ENCODE data around the gene COMMD2. TPM values are rescaled to one million over a fixed set of nuclear protein-coding genes. Genes with fewer than 3 reads are reported as not detected.

The COMMD2 gene
- total and polyA plus RNA-seq, 2 donors (not counting 1 experiment from before 2014, with no cell fraction given): 15.0 to 45.1 TPM

- Histone ChIP-seq H3K4me2 (replicated peaks; ENCODE audit: low read depth, low read length, poor library complexity, severe bottlenecking) (no peak overlapping the region), H3K9ac (ENCODE audit: low read length) (no peak overlapping the region), H3K27me3 (replicated peaks in 1 of 4; ENCODE audit: control extremely low read depth in 1 of 4, control insufficient read depth in 3 of 4, insufficient read depth in 4 of 4, low read length in 3 of 4) (no peaks in the 10 kb centered on the region), H3K27ac (ENCODE audit: low read length in 2 of 2) (no peak overlapping the region), H3K36me3 (replicated peaks in 1 of 2; ENCODE audit: control extremely low read depth in 1 of 2, control insufficient read depth in 1 of 2, extremely low read depth in 1 of 2, insufficient read depth in 2 of 2, low read length in 1 of 2) (peaks cover 11 to 67% of the 10 kb centered on the region in 2 experiments), H4K20me1 (ENCODE audit: control insufficient read depth, insufficient read depth, low read length, poor library complexity, severe bottlenecking) (no peaks in the 10 kb centered on the region), H3K9me3 (ENCODE audit: control extremely low read depth in 1 of 3, control insufficient read depth in 2 of 3, insufficient read depth in 1 of 3, low read length in 2 of 3) (no peaks in the 10 kb centered on the region), H3K4me3 (ENCODE audit: control extremely low read depth in 1 of 5, extremely low read depth in 1 of 5, insufficient read depth in 1 of 5, low read depth in 2 of 5, low read length in 4 of 5) (no peak overlapping the region), H3K4me1 (ENCODE audit: control insufficient read depth in 2 of 2, insufficient read depth in 2 of 2, low read length in 2 of 2) (no peaks in the 10 kb centered on the region), H3K79me2 (ENCODE audit: control insufficient read depth, insufficient read depth, low read length) (no peaks in the 10 kb centered on the region), H2AFZ (ENCODE audit: insufficient read depth, low read depth, low read length, poor library complexity, severe bottlenecking) (no peak overlapping the region)
- CTCF ChIA-PET: interaction anchor here (0.6 to 1.4 kb wide), 2 partner anchors 26 to 64 kb away, joined by 3 to 5 read pairs; no protein-coding TSS in a partner anchor
- no peak for DNase-seq
- intact Hi-C loops (cut with micrococcal nuclease): no loop called here
- no peak overlapping the region for H3K27ac Mint-ChIP-seq
- H3K27me3 Mint-ChIP-seq: no peaks in the 10 kb centered on the region
- H3K9me3 Mint-ChIP-seq (ENCODE audit: insufficient read depth): no peaks in the 10 kb centered on the region
- peaks cover 1% of the 10 kb centered on the region for H3K4me1 Mint-ChIP-seq
- H3K4me3 Mint-ChIP-seq: no peak overlapping the region
- TF ChIP-seq, protein P1, sequence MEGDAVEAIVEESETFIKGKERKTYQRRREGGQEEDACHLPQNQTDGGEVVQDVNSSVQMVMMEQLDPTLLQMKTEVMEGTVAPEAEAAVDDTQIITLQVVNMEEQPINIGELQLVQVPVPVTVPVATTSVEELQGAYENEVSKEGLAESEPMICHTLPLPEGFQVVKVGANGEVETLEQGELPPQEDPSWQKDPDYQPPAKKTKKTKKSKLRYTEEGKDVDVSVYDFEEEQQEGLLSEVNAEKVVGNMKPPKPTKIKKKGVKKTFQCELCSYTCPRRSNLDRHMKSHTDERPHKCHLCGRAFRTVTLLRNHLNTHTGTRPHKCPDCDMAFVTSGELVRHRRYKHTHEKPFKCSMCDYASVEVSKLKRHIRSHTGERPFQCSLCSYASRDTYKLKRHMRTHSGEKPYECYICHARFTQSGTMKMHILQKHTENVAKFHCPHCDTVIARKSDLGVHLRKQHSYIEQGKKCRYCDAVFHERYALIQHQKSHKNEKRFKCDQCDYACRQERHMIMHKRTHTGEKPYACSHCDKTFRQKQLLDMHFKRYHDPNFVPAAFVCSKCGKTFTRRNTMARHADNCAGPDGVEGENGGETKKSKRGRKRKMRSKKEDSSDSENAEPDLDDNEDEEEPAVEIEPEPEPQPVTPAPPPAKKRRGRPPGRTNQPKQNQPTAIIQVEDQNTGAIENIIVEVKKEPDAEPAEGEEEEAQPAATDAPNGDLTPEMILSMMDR (IDR thresholded peaks at IDR 0.05): no peak
- TF ChIP-seq EZH2 (IDR thresholded peaks at IDR 0.05; ENCODE audit: borderline replicate concordance, insufficient read depth, low read depth, low read length, poor library complexity, severe bottlenecking): no peak
- ATAC-seq (ENCODE audit: low read depth): no peak
- POLR2A ChIA-PET: no interaction called here
Observed at GRCh38 chr3:149744151-149744550, 8.1 kb downstream of the COMMD2 start.

DNA sequence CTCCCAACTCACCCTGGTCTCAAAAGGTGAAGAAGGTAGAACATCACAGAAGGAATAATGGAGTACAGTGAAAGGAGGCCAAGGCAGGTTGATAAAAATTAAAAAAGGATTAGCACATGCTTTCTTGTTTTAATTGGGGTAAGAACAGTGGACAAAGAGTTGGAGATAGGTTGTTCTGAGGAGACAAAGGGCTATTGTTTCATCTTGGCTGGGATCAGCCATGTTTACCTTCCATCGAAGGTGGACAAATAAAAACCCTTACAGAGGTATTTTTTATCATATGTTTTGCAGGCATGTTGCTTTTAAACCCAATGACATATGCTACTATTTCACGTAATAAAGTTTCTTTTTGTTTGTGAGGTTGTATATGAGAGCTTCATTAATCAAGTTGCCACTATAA lies 12.9 kb downstream of the COMMD2 start:
- DNase-seq (no peak), ATAC-seq (ENCODE audit: low read depth) (no peak)
- no peak overlapping the region for H3K4me2 ChIP-seq (replicated peaks; ENCODE audit: low read depth, low read length, poor library complexity, severe bottlenecking)
- H3K4me1 ChIP-seq (ENCODE audit: control insufficient read depth in 2 of 2, insufficient read depth in 2 of 2, low read length in 2 of 2): no peaks in the 10 kb centered on the region
- Mint-ChIP-seq H3K27ac (no peak overlapping the region), H3K4me3 (no peak overlapping the region), H3K9me3 (ENCODE audit: insufficient read depth) (no peaks in the 10 kb centered on the region), H3K4me1 (no peaks in the 10 kb centered on the region), H3K27me3 (no peaks in the 10 kb centered on the region)
- H3K9me3 ChIP-seq (ENCODE audit: control extremely low read depth in 1 of 3, control insufficient read depth in 2 of 3, insufficient read depth in 1 of 3, low read length in 2 of 3): no peaks in the 10 kb centered on the region
- WGBS (ENCODE audit: insufficient coverage): no CpG with 5 or more reads among the region's 2 CpGs
- ChIA-PET POLR2A (no interaction called here), CTCF (interaction anchor here (1.0 kb wide), 1 partner anchor 69 kb away, joined by 3 read pairs; no protein-coding TSS in a partner anchor)
- intact Hi-C loops (cut with micrococcal nuclease): no loop called here
- no peak overlapping the region for H3K27ac ChIP-seq (ENCODE audit: low read length in 2 of 2)
- H3K36me3 ChIP-seq (replicated peaks in 1 of 2; ENCODE audit: control extremely low read depth in 1 of 2, control insufficient read depth in 1 of 2, extremely low read depth in 1 of 2, insufficient read depth in 2 of 2, low read length in 1 of 2): peaks cover 8 to 34% of the 10 kb centered on the region in 2 experiments
- H2AFZ ChIP-seq (ENCODE audit: insufficient read depth, low read depth, low read length, poor library complexity, severe bottlenecking): no peak overlapping the region
- TF ChIP-seq EZH2 (IDR thresholded peaks at IDR 0.05; ENCODE audit: borderline replicate concordance, insufficient read depth, low read depth, low read length, poor library complexity, severe bottlenecking): no peak
- TF ChIP-seq, protein P1 (IDR thresholded peaks at IDR 0.05): no peak
- no peaks in the 10 kb centered on the region for H4K20me1 ChIP-seq (ENCODE audit: control insufficient read depth, insufficient read depth, low read length, poor library complexity, severe bottlenecking)
- H3K9ac ChIP-seq (ENCODE audit: low read length): no peak overlapping the region
- H3K79me2 ChIP-seq (ENCODE audit: control insufficient read depth, insufficient read depth, low read length): no peaks in the 10 kb centered on the region
- no peaks in the 10 kb centered on the region for H3K27me3 ChIP-seq (replicated peaks in 1 of 4; ENCODE audit: control extremely low read depth in 1 of 4, control insufficient read depth in 3 of 4, insufficient read depth in 4 of 4, low read length in 3 of 4)
- no peak overlapping the region for H3K4me3 ChIP-seq (ENCODE audit: control extremely low read depth in 1 of 5, extremely low read depth in 1 of 5, insufficient read depth in 1 of 5, low read depth in 2 of 5, low read length in 4 of 5)
